CD8-positive, alpha-beta memory T cell (primary cell): ENCODE data around the gene TEPSIN. TPM values are rescaled to one million over a fixed set of nuclear protein-coding genes. Genes with fewer than 3 reads are reported as not detected.

Source experiments
- CTCF ChIA-PET: fragments of 350-600 bp; sonication (Branson Sonifier 250); formaldehyde crosslinking; loops from one replicate; lab custom pipeline; 2021; ENCODE audit warnings: antibody characterized with exemption; lab: Charles Lee
- POLR2A ChIA-PET: fragments of 350-600 bp; sonication (Branson Sonifier 250); formaldehyde crosslinking; loops from one replicate; lab custom pipeline; 2021; ENCODE audit warnings: antibody characterized with exemption; lab: Charles Lee
- DNase-seq, 5 donors: peaks; one replicate each; pipeline versions ENCODE4 v3.0.0 to v3.0.0-alpha.2; 2020 to 2022; ENCODE audit warnings: mixed read lengths in 1 of 5
- H3K27ac ChIP-seq: one replicate; pipeline ENCODE4 v1.7.0; 2013; ENCODE audit warnings: low read depth, mild to moderate bottlenecking, low read length, moderate library complexity
- H3K27me3 ChIP-seq: 2 replicates; pipeline ENCODE4 v1.7.0; 2013; ENCODE audit warnings: low read length, mild to moderate bottlenecking; ENCODE audit not compliant: insufficient read depth, poor library complexity, severe bottlenecking
- H3K36me3 ChIP-seq: 2 replicates; pipeline ENCODE4 v1.7.0; 2013; ENCODE audit warnings: mild to moderate bottlenecking, low read length, moderate library complexity; ENCODE audit not compliant: insufficient read depth
- H3K4me1 ChIP-seq: 2 replicates; pipeline ENCODE4 v1.7.0; 2013; ENCODE audit warnings: mild to moderate bottlenecking, low read length, moderate library complexity; ENCODE audit not compliant: insufficient read depth
- H3K4me3 ChIP-seq: 2 replicates; pipeline ENCODE4 v1.7.0; 2013; ENCODE audit warnings: mild to moderate bottlenecking, low read length
- H3K9me3 ChIP-seq: 2 replicates; pipeline ENCODE4 v1.7.0; 2013; ENCODE audit warnings: mild to moderate bottlenecking, low read length
- H3K27ac Mint-ChIP-seq, 8 donors: one replicate each; pipeline ENCODE4 v1.8.0; 2020 to 2021; ENCODE audit warnings: mixed read lengths in 8 of 8, mild to moderate bottlenecking in 6 of 8, inconsistent platforms in 3 of 8, moderate library complexity in 3 of 8
- H3K27me3 Mint-ChIP-seq, 2 donors: one replicate each; pipeline ENCODE4 v1.8.0; 2020 to 2021; ENCODE audit warnings: mixed read lengths in 2 of 2, mild to moderate bottlenecking in 1 of 2, moderate library complexity in 1 of 2
- H3K36me3 Mint-ChIP-seq, 3 donors: one replicate each; pipeline ENCODE4 v1.8.0; 2020 to 2021; ENCODE audit warnings: mixed read lengths in 3 of 3, inconsistent platforms in 1 of 3, mild to moderate bottlenecking in 1 of 3
- H3K4me1 Mint-ChIP-seq, 3 donors: one replicate each; pipeline ENCODE4 v1.8.0; 2020 to 2021; ENCODE audit warnings: mixed read lengths in 3 of 3, inconsistent platforms in 1 of 3, mild to moderate bottlenecking in 1 of 3
- H3K4me3 Mint-ChIP-seq, 7 donors: one replicate each; pipeline ENCODE4 v1.8.0; 2020 to 2021; ENCODE audit warnings: mixed read lengths in 7 of 7, mild to moderate bottlenecking in 6 of 7, moderate library complexity in 4 of 7, inconsistent platforms in 2 of 7
- H3K9me3 Mint-ChIP-seq, 5 donors: one replicate each; pipeline ENCODE4 v1.8.0; 2020 to 2022; ENCODE audit warnings: mixed read lengths in 5 of 5, mild to moderate bottlenecking in 3 of 5, moderate library complexity in 2 of 5, inconsistent platforms in 1 of 5
- polyA plus RNA-seq: library from polyadenylated mRNA; unstranded; fragments of 300-500 nt; fragmentation: Illumina TruSeq; gene quantifications from one replicate; pipeline ENCODE4 v1.2.3, GENCODE V29; 2021
- total RNA-seq, 2 experiments: library from RNA; stranded (reverse); gene quantifications; one replicate each; pipeline ENCODE4 v1.2.3, GENCODE V29; 2021

Gene TEPSIN
- total and polyA plus RNA-seq, 3 experiments from 2014 or later: 6.2 to 44.2 (median 41.2) TPM

- Histone ChIP-seq H3K36me3 (no peaks in the 10 kb centered on the region), H3K9me3 (no peaks in the 10 kb centered on the region), H3K27me3 (no peaks in the 10 kb centered on the region), H3K27ac (no peak overlapping the region), H3K4me3 (no peak overlapping the region), H3K4me1 (no peaks in the 10 kb centered on the region)
- no peak for DNase-seq
- H3K27me3 Mint-ChIP-seq: peaks cover 0 to 3% of the 10 kb centered on the region in 2 donors
- ChIA-PET CTCF (no interaction called here), POLR2A (no interaction called here)
- H3K27ac Mint-ChIP-seq: no peak overlapping the region
- H3K36me3 Mint-ChIP-seq: no peaks in the 10 kb centered on the region
- H3K4me3 Mint-ChIP-seq: no peak overlapping the region
- H3K9me3 Mint-ChIP-seq: no peaks in the 10 kb centered on the region
- no peaks in the 10 kb centered on the region for H3K4me1 Mint-ChIP-seq
Measured at GRCh38 chr17:81189670-81190530, 49.0 kb downstream of the TEPSIN start.

GRCh38 chr17:81189016-81189415 lies 49.8 kb downstream of the TEPSIN start:
- H3K9me3 Mint-ChIP-seq: no peaks in the 10 kb centered on the region
- no peak for DNase-seq
- Histone ChIP-seq H3K27me3 (no peaks in the 10 kb centered on the region), H3K36me3 (no peaks in the 10 kb centered on the region), H3K9me3 (no peaks in the 10 kb centered on the region), H3K27ac (no peak overlapping the region), H3K4me3 (no peak overlapping the region), H3K4me1 (no peaks in the 10 kb centered on the region)
- H3K36me3 Mint-ChIP-seq: no peaks in the 10 kb centered on the region
- POLR2A ChIA-PET: interaction anchor here (0.6 kb wide), 1 partner anchor 711 kb away, joined by 10 read pairs; no protein-coding TSS in a partner anchor
- CTCF ChIA-PET: interaction anchor here (0.9 kb wide), 1 partner anchor 16 kb away, joined by 3 read pairs; no protein-coding TSS in a partner anchor
- H3K27me3 Mint-ChIP-seq: peaks cover 0 to 7% of the 10 kb centered on the region in 2 donors
- no peaks in the 10 kb centered on the region for H3K4me1 Mint-ChIP-seq
- no peak overlapping the region for H3K4me3 Mint-ChIP-seq
- no peak overlapping the region for H3K27ac Mint-ChIP-seq

GRCh38 chr17:81188491-81188840 lies 50.4 kb downstream of the TEPSIN start:
- no peaks in the 10 kb centered on the region for H3K9me3 Mint-ChIP-seq
- Histone ChIP-seq H3K27ac (no peak overlapping the region), H3K4me3 (no peak overlapping the region), H3K4me1 (no peaks in the 10 kb centered on the region), H3K9me3 (no peaks in the 10 kb centered on the region), H3K36me3 (no peaks in the 10 kb centered on the region), H3K27me3 (no peaks in the 10 kb centered on the region)
- ChIA-PET CTCF (interaction anchor here (0.9 kb wide), 1 partner anchor 17 kb away, joined by 3 read pairs; no protein-coding TSS in a partner anchor), POLR2A (interaction anchor here (0.6 kb wide), 1 partner anchor 710 kb away, joined by 10 read pairs; no protein-coding TSS in a partner anchor)
- H3K36me3 Mint-ChIP-seq: no peaks in the 10 kb centered on the region
- H3K27ac Mint-ChIP-seq: no peak overlapping the region
- H3K4me3 Mint-ChIP-seq: no peak overlapping the region
- peaks cover 0 to 8% of the 10 kb centered on the region in 2 donors for H3K27me3 Mint-ChIP-seq
- no peaks in the 10 kb centered on the region for H3K4me1 Mint-ChIP-seq
- no peak for DNase-seq

- Histone ChIP-seq H3K4me3 (no peak overlapping the region), H3K27ac (no peak overlapping the region), H3K36me3 (no peaks in the 10 kb centered on the region), H3K4me1 (no peaks in the 10 kb centered on the region), H3K27me3 (no peaks in the 10 kb centered on the region), H3K9me3 (no peaks in the 10 kb centered on the region)
- H3K27me3 Mint-ChIP-seq: peaks cover under 1 to 8% of the 10 kb centered on the region in 2 donors
- H3K4me3 Mint-ChIP-seq: no peak overlapping the region
- ChIA-PET CTCF (no interaction called here), POLR2A (no interaction called here)
- no peaks in the 10 kb centered on the region for H3K36me3 Mint-ChIP-seq
- no peaks in the 10 kb centered on the region for H3K9me3 Mint-ChIP-seq
- no peaks in the 10 kb centered on the region for H3K4me1 Mint-ChIP-seq
- H3K27ac Mint-ChIP-seq: no peak overlapping the region
- no peak for DNase-seq
Measured at GRCh38 chr17:81187586-81188490, 51.0 kb downstream of the TEPSIN start.

- Histone ChIP-seq H3K27ac (no peak overlapping the region), H3K27me3 (no peaks in the 10 kb centered on the region), H3K9me3 (no peaks in the 10 kb centered on the region), H3K4me3 (no peak overlapping the region), H3K36me3 (no peaks in the 10 kb centered on the region), H3K4me1 (no peaks in the 10 kb centered on the region)
- no peak overlapping the region for H3K4me3 Mint-ChIP-seq
- H3K36me3 Mint-ChIP-seq: no peaks in the 10 kb centered on the region
- H3K9me3 Mint-ChIP-seq: no peaks in the 10 kb centered on the region
- no peaks in the 10 kb centered on the region for H3K4me1 Mint-ChIP-seq
- CTCF ChIA-PET: no interaction called here
- peaks cover 2 to 8% of the 10 kb centered on the region in 2 donors for H3K27me3 Mint-ChIP-seq
- H3K27ac Mint-ChIP-seq: no peak overlapping the region
- no peak for DNase-seq
- POLR2A ChIA-PET: no interaction called here
Measured at GRCh38 chr17:81187120-81187519, 51.7 kb downstream of the TEPSIN start.

GRCh38 chr17:81186203-81186602 lies 52.7 kb downstream of the TEPSIN start:
- POLR2A ChIA-PET: no interaction called here
- H3K27ac Mint-ChIP-seq: no peak overlapping the region

GRCh38 chr17:81184555-81184954 lies 54.3 kb downstream of the TEPSIN start:
- Histone ChIP-seq H3K4me3 (no peak overlapping the region), H3K9me3 (no peaks in the 10 kb centered on the region), H3K4me1 (no peaks in the 10 kb centered on the region), H3K27ac (no peak overlapping the region), H3K36me3 (no peaks in the 10 kb centered on the region), H3K27me3 (no peaks in the 10 kb centered on the region)
- no peaks in the 10 kb centered on the region for H3K36me3 Mint-ChIP-seq
- peak overlapping the region in 1 of 8 donors; percentile 17 for H3K27ac Mint-ChIP-seq
- peaks cover 2 to 8% of the 10 kb centered on the region in 2 donors for H3K27me3 Mint-ChIP-seq
- no peak for DNase-seq
- CTCF ChIA-PET: no interaction called here
- POLR2A ChIA-PET: no interaction called here
- no peaks in the 10 kb centered on the region for H3K9me3 Mint-ChIP-seq
- no peaks in the 10 kb centered on the region for H3K4me1 Mint-ChIP-seq
- H3K4me3 Mint-ChIP-seq: no peak overlapping the region

More at GRCh38 chr17:81186203-81186602, 52.7 kb downstream of the TEPSIN start:
- Mint-ChIP-seq H3K27me3 (peaks cover 2 to 8% of the 10 kb centered on the region in 2 donors), H3K4me1 (no peaks in the 10 kb centered on the region), H3K36me3 (no peaks in the 10 kb centered on the region), H3K4me3 (no peak overlapping the region), H3K9me3 (no peaks in the 10 kb centered on the region)
- no peak for DNase-seq
- Histone ChIP-seq H3K27me3 (no peaks in the 10 kb centered on the region), H3K27ac (no peak overlapping the region), H3K9me3 (no peaks in the 10 kb centered on the region), H3K4me1 (no peaks in the 10 kb centered on the region), H3K4me3 (no peak overlapping the region), H3K36me3 (no peaks in the 10 kb centered on the region)
- CTCF ChIA-PET: no interaction called here

- Histone ChIP-seq H3K4me3 (no peak overlapping the region), H3K27ac (no peak overlapping the region), H3K9me3 (no peaks in the 10 kb centered on the region), H3K36me3 (no peaks in the 10 kb centered on the region), H3K27me3 (no peaks in the 10 kb centered on the region), H3K4me1 (no peaks in the 10 kb centered on the region)
- no peaks in the 10 kb centered on the region for H3K9me3 Mint-ChIP-seq
- H3K27ac Mint-ChIP-seq: no peak overlapping the region
- no peaks in the 10 kb centered on the region for H3K36me3 Mint-ChIP-seq
- H3K4me3 Mint-ChIP-seq: no peak overlapping the region
- ChIA-PET CTCF (no interaction called here), POLR2A (no interaction called here)
- H3K4me1 Mint-ChIP-seq: no peaks in the 10 kb centered on the region
- H3K27me3 Mint-ChIP-seq: peaks cover 2 to 8% of the 10 kb centered on the region in 2 donors
- no peak for DNase-seq
Measured at GRCh38 chr17:81183807-81184206, 55.0 kb downstream of the TEPSIN start.
